HL-60 (cell line): Measurements from ENCODE around the gene TDRD1.

Experiments used
- DNase-seq, 2 experiments: peaks; one replicate each; pipeline ENCODE4 v3.0.0-alpha.2; 2010 to 2020; ENCODE audit warnings: low read depth in 1 of 2, low spot score in 1 of 2
- H3K27ac ChIP-seq: fragments of 250-450 bp; sonication (Bioruptor Pico); replicated peaks from 2 replicates; pipeline ENCODE4 v1.5.1; 2020; ENCODE audit warnings: mild to moderate bottlenecking, moderate library complexity
- H3K27me3 ChIP-seq: fragments of 250-450 bp; sonication (Bioruptor Pico); 2 replicates; pipeline ENCODE4 v1.5.1; 2021; ENCODE audit warnings: mild to moderate bottlenecking, moderate library complexity; ENCODE audit not compliant: insufficient read depth, poor library complexity, severe bottlenecking
- H3K4me3 ChIP-seq: replicated peaks from 2 replicates; pipeline ENCODE4 v1.5.1; 2011; ENCODE audit warnings: mild to moderate bottlenecking, control low read depth, low read length; ENCODE audit not compliant: insufficient read depth
- CTCF ChIP-seq: IDR thresholded peaks from one replicate; pipeline ENCODE4 v1.5.1; 2011; ENCODE audit warnings: low read length, control low read depth, inconsistent platforms; ENCODE audit not compliant: insufficient read depth
- GABPA ChIP-seq: IDR thresholded peaks from 2 replicates; pipeline ENCODE4 v1.6.1; 2012; ENCODE audit warnings: low read depth
- POLR2AphosphoS5 ChIP-seq: IDR thresholded peaks from 2 replicates; pipeline ENCODE4 v1.6.1; 2012; ENCODE audit warnings: low read depth
- REST ChIP-seq: IDR thresholded peaks from 2 replicates; pipeline ENCODE4 v1.6.1; 2012; ENCODE audit warnings: low read depth; ENCODE audit not compliant: insufficient replicate concordance
- SPI1 ChIP-seq: IDR thresholded peaks from 2 replicates; pipeline ENCODE4 v1.6.1; 2012; ENCODE audit warnings: low read depth, mild to moderate bottlenecking, borderline replicate concordance

The TDRD1 gene

DNA sequence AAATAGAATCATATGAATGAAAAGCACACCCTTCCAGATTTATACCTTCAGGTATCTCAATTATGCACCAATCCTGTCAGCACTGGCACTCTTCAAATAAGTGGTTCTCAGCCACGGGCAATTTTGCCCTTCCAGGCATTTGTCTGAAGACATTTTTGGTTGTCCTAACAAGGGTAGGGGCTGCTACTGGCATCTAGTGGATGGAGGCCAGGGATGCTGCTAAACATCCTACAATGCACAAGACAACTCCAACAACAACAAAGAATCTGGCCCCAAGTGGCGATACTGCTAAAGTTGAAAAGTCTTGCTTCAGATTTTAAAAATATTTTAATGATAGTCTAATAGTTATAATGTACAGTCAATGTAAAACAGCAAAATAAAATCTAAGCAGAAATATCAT lies 21.2 kb upstream of the TDRD1 start:
- DNase-seq, result no peak
- TF ChIP-seq POLR2AphosphoS5, result no peak
- no peak for TF ChIP-seq REST
- TF ChIP-seq GABPA, result no peak
- TF ChIP-seq SPI1, result no peak
- TF ChIP-seq CTCF, result no peak
- H3K27ac ChIP-seq, result no peak overlapping the region
- no peak overlapping the region for H3K4me3 ChIP-seq
- H3K27me3 ChIP-seq, result no peaks in the 10 kb centered on the region

GRCh38 chr10:114163062-114163461 lies 16.1 kb upstream of the TDRD1 start:
- Histone ChIP-seq H3K27me3 (no peaks in the 10 kb centered on the region), H3K4me3 (no peak overlapping the region), H3K27ac (no peak overlapping the region)
- TF ChIP-seq POLR2AphosphoS5 (no peak), REST (no peak), SPI1 (no peak), CTCF (no peak), GABPA (no peak)
- DNase-seq, result no peak

DNA sequence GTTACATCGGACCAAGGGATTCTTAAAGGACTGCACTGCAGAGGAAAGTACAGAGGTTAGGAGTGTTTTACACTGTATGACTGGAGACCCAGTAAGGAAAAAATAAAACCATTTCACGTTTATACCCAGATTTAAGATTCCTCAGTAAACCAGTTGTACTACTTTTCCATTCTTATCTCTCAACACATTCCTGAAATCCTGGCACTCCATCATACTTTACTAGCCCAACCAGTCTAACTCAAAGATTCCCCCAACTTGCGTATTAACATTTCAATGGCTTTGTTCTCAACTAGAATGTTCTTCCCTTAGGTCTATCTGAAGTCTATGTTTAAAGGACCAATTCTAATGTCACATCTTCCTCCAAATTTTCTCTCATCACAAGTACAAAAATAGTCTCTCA lies 13.1 kb upstream of the TDRD1 start:
- Histone ChIP-seq H3K4me3 (no peak overlapping the region), H3K27ac (no peak overlapping the region), H3K27me3 (no peaks in the 10 kb centered on the region)
- TF ChIP-seq GABPA (no peak), CTCF (no peak), REST (no peak), POLR2AphosphoS5 (no peak), SPI1 (no peak)
- DNase-seq, result no peak
